ENCODE results near the gene DRC1. TPM values are rescaled to one million over a fixed set of nuclear protein-coding genes. Genes with fewer than 3 reads are reported as not detected.

Gene DRC1
- total and polyA plus RNA-seq, 5 donors from 2014 or later = not detected

DNA sequence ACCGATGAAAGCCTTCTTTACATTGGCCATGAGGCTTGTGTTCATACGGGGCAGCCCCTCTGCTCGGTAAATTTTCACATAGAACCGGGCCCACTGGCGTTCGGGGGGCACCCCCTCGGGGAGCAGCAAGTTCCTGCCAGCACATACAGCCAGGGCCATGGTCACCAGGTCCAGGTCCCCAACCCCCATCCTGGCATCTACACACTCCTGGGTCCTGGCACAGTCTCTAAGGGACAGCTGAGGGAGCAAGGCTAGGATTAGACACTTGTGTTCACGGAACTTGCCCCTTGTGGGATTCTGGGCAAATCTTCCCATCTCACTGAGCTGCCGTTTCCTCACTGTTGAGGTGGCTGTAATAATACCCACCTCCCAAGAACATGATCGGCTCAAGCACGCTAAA, 81.8 kb downstream of the DRC1 start:
- ATAC-seq (ENCODE audit: low read depth in 2 of 2) = no peak
- H3K4me3 ChIP-seq (ENCODE audit: low read depth, low read length) = no peak overlapping the region
- Mint-ChIP-seq H3K4me3 (no peak overlapping the region), H3K27me3 (no peaks in the 10 kb centered on the region), H3K4me1 (no peaks in the 10 kb centered on the region), H3K27ac (no peak overlapping the region), H3K36me3 (no peaks in the 10 kb centered on the region), H3K9me3 (peaks cover 0 to 2% (median 0%) of the 10 kb centered on the region in 7 donors)
- no peak for DNase-seq
- H3K9me3 ChIP-seq (ENCODE audit: control insufficient read depth in 2 of 2, low read length in 2 of 2) = no peaks in the 10 kb centered on the region
- no peaks in the 10 kb centered on the region for H3K4me1 ChIP-seq (ENCODE audit: control insufficient read depth, insufficient read depth, low read length, poor library complexity, severe bottlenecking)
- no peaks in the 10 kb centered on the region for H3K36me3 ChIP-seq (ENCODE audit: control insufficient read depth, insufficient read depth, low read length)
- H3K27ac ChIP-seq (ENCODE audit: insufficient read depth, low read length, poor library complexity, severe bottlenecking) = no peak overlapping the region
- H3K27me3 ChIP-seq (ENCODE audit: control insufficient read depth, insufficient read depth, low read length) = no peaks in the 10 kb centered on the region

DNA sequence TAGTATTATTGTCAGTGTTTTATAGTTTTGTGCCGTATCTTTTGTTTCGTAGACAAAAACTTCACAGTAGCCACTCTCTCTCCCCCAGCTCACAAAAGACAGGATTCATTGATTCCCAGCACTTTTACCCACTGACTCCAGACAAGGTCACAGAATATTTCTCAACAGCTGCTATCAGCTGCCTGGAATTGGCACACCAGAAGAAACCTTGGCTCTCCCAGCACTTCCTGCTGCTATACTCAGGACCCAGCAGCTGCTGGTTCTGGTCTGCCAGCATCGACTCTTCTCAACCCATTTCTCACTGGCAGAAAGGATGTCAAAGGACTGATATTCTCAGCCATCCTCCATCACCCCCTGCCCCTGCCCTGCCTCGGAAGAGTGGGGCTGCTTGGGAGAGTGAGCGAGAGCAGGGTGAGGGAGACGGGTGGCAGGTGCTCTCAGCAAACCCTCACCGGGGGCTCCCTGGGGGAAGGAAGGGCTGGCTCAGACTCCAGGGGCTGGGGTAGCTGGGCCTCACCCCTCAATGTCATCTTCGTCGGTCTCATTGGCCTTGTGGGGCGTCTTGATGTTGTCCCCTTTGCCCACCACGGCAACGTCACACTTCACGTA, 82.3 kb downstream of the DRC1 start:
- Histone ChIP-seq H3K27me3 (ENCODE audit: control insufficient read depth, insufficient read depth, low read length) (no peaks in the 10 kb centered on the region), H3K9me3 (ENCODE audit: control insufficient read depth in 2 of 2, low read length in 2 of 2) (no peaks in the 10 kb centered on the region), H3K36me3 (ENCODE audit: control insufficient read depth, insufficient read depth, low read length) (no peaks in the 10 kb centered on the region), H3K4me3 (ENCODE audit: low read depth, low read length) (no peak overlapping the region), H3K27ac (ENCODE audit: insufficient read depth, low read length, poor library complexity, severe bottlenecking) (no peak overlapping the region), H3K4me1 (ENCODE audit: control insufficient read depth, insufficient read depth, low read length, poor library complexity, severe bottlenecking) (no peaks in the 10 kb centered on the region)
- H3K27me3 Mint-ChIP-seq = no peaks in the 10 kb centered on the region
- no peaks in the 10 kb centered on the region for H3K4me1 Mint-ChIP-seq
- no peak overlapping the region for H3K27ac Mint-ChIP-seq
- no peak overlapping the region for H3K4me3 Mint-ChIP-seq
- H3K36me3 Mint-ChIP-seq = no peaks in the 10 kb centered on the region
- no peak for DNase-seq
- H3K9me3 Mint-ChIP-seq = peaks cover 0 to 2% (median 0%) of the 10 kb centered on the region in 7 donors
- ATAC-seq (ENCODE audit: low read depth in 2 of 2) = no peak

DNA sequence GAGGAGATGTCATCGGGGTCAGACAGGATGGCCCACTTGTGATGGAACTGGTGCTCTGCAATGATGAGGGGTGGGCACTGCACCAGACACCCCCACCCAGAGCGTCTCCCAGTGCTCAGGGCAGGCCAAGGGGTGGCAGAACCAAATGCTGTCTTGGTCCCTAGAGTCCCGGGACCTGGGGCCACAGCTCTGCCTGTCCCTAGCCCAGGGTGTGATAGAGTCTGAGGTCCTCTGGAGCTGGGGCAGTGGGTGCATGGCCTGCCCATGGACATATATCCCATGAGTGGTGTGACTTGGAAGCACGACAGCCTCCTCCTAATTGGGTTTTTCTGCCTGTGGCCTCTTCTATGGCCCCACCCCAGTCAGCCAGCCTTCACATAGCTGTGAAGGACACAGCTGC, 82.9 kb downstream of the DRC1 start:
- H3K4me1 Mint-ChIP-seq = no peaks in the 10 kb centered on the region
- H3K36me3 Mint-ChIP-seq = no peaks in the 10 kb centered on the region
- Histone ChIP-seq H3K4me1 (ENCODE audit: control insufficient read depth, insufficient read depth, low read length, poor library complexity, severe bottlenecking) (no peaks in the 10 kb centered on the region), H3K9me3 (ENCODE audit: control insufficient read depth in 2 of 2, low read length in 2 of 2) (no peaks in the 10 kb centered on the region), H3K27me3 (ENCODE audit: control insufficient read depth, insufficient read depth, low read length) (no peaks in the 10 kb centered on the region), H3K4me3 (ENCODE audit: low read depth, low read length) (no peak overlapping the region), H3K36me3 (ENCODE audit: control insufficient read depth, insufficient read depth, low read length) (no peaks in the 10 kb centered on the region), H3K27ac (ENCODE audit: insufficient read depth, low read length, poor library complexity, severe bottlenecking) (no peak overlapping the region)
- no peak overlapping the region for H3K27ac Mint-ChIP-seq
- ATAC-seq (ENCODE audit: low read depth in 2 of 2) = no peak
- H3K9me3 Mint-ChIP-seq = peaks cover 0 to 2% (median 0%) of the 10 kb centered on the region in 7 donors
- DNase-seq = no peak
- H3K27me3 Mint-ChIP-seq = no peaks in the 10 kb centered on the region
- H3K4me3 Mint-ChIP-seq = no peak overlapping the region

DNA sequence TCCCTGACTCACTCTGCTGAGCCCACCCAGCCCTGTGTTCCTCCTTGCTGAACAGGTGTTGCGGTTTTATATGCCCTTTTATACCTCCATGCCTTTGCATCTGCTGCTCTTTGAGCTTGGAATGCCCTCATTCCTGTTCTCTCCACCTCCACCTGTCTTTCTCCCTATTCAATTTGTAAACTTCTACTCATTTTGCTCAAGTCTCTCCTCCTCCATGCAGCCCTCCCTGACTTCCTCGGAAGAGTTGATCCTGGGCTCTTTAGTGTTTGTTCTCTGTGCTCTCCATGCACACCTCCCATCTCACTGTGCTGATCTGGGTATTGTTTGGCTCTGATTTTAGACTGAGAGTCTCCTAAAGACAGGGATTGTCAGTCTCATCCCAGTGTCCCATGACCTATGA, 83.4 kb downstream of the DRC1 start:
- H3K27me3 Mint-ChIP-seq = no peaks in the 10 kb centered on the region
- H3K27ac ChIP-seq (ENCODE audit: insufficient read depth, low read length, poor library complexity, severe bottlenecking) = no peak overlapping the region
- no peaks in the 10 kb centered on the region for H3K4me1 ChIP-seq (ENCODE audit: control insufficient read depth, insufficient read depth, low read length, poor library complexity, severe bottlenecking)
- peaks cover 0 to 2% (median 0%) of the 10 kb centered on the region in 7 donors for H3K9me3 Mint-ChIP-seq
- H3K9me3 ChIP-seq (ENCODE audit: control insufficient read depth in 2 of 2, low read length in 2 of 2) = no peaks in the 10 kb centered on the region
- DNase-seq (no peak), ATAC-seq (ENCODE audit: low read depth in 2 of 2) (no peak)
- H3K36me3 ChIP-seq (ENCODE audit: control insufficient read depth, insufficient read depth, low read length) = no peaks in the 10 kb centered on the region
- H3K4me3 ChIP-seq (ENCODE audit: low read depth, low read length) = no peak overlapping the region
- no peaks in the 10 kb centered on the region for H3K36me3 Mint-ChIP-seq
- no peak overlapping the region for H3K27ac Mint-ChIP-seq
- no peak overlapping the region for H3K4me3 Mint-ChIP-seq
- H3K27me3 ChIP-seq (ENCODE audit: control insufficient read depth, insufficient read depth, low read length) = no peaks in the 10 kb centered on the region
- no peaks in the 10 kb centered on the region for H3K4me1 Mint-ChIP-seq

DNA sequence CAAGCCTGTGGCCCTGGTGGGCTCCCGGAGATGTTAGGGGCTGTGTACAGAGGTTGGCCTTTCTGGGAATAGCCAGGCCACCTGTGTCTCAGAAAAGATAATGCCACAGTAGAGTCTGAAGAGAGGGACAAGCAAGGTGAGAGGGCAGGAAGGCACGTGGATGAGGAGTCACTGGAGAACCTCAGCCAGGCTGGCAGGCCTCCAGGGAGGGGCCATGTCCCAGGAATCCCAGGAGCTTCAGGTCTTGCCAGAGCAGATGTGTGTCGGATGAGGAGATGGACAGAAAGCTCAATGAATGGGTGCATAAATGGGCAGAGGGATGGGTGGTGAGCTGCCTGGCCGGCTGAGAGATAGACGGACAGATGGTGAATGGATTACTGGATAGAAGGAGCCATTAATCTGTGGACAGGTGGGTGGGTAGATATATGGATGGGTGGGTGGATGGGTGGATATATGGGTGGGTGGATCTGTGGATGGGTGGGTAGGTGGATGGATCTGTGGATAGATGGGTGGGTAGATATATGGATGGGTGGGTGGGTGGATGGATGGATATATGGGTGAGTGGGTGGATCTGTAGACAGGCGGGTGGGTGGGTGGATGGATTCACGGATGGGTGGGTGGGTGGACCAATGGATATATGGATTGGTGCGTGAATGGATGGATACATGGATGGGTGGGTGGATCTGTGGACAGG, 84.2 kb downstream of the DRC1 start:
- ATAC-seq (ENCODE audit: low read depth in 2 of 2) (no peak), DNase-seq (no peak)
- Mint-ChIP-seq H3K27me3 (no peaks in the 10 kb centered on the region), H3K9me3 (peaks cover 0 to 2% (median 0%) of the 10 kb centered on the region in 7 donors), H3K4me1 (no peaks in the 10 kb centered on the region), H3K27ac (no peak overlapping the region), H3K4me3 (no peak overlapping the region), H3K36me3 (no peaks in the 10 kb centered on the region)
- Histone ChIP-seq H3K4me1 (ENCODE audit: control insufficient read depth, insufficient read depth, low read length, poor library complexity, severe bottlenecking) (no peaks in the 10 kb centered on the region), H3K4me3 (ENCODE audit: low read depth, low read length) (no peak overlapping the region), H3K9me3 (ENCODE audit: control insufficient read depth in 2 of 2, low read length in 2 of 2) (no peaks in the 10 kb centered on the region), H3K27ac (ENCODE audit: insufficient read depth, low read length, poor library complexity, severe bottlenecking) (no peak overlapping the region), H3K36me3 (ENCODE audit: control insufficient read depth, insufficient read depth, low read length) (no peaks in the 10 kb centered on the region), H3K27me3 (ENCODE audit: control insufficient read depth, insufficient read depth, low read length) (no peaks in the 10 kb centered on the region)

DNA sequence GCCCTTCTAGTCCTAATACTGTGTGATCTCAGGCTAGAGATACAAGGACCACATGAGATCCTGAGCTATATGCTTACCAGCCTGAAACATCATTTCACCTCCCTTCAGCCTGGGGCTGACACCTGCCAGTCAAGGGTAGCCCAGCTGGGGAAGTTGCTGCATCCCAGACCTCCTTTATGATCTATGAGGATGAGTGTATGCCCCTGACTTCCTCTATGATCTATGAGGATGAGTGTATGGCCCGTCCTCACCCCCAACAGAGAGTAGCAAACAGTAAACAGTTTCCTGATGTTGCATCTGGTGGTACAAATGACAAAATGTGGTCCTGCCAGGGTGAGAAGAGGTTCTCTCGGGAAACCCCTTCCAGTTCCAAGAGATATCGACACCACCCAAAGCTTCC, 85.1 kb downstream of the DRC1 start:
- H3K9me3 ChIP-seq (ENCODE audit: control insufficient read depth in 2 of 2, low read length in 2 of 2) = no peaks in the 10 kb centered on the region
- H3K4me3 Mint-ChIP-seq = no peak overlapping the region
- H3K36me3 ChIP-seq (ENCODE audit: control insufficient read depth, insufficient read depth, low read length) = no peaks in the 10 kb centered on the region
- H3K36me3 Mint-ChIP-seq = no peaks in the 10 kb centered on the region
- ATAC-seq (ENCODE audit: low read depth in 2 of 2) (no peak), DNase-seq (no peak)
- H3K4me1 ChIP-seq (ENCODE audit: control insufficient read depth, insufficient read depth, low read length, poor library complexity, severe bottlenecking) = no peaks in the 10 kb centered on the region
- H3K27me3 Mint-ChIP-seq = no peaks in the 10 kb centered on the region
- H3K27ac ChIP-seq (ENCODE audit: insufficient read depth, low read length, poor library complexity, severe bottlenecking) = no peak overlapping the region
- no peaks in the 10 kb centered on the region for H3K4me1 Mint-ChIP-seq
- no peak overlapping the region for H3K4me3 ChIP-seq (ENCODE audit: low read depth, low read length)
- no peak overlapping the region for H3K27ac Mint-ChIP-seq
- H3K9me3 Mint-ChIP-seq = peaks cover 0 to 2% (median 0%) of the 10 kb centered on the region in 7 donors
- no peaks in the 10 kb centered on the region for H3K27me3 ChIP-seq (ENCODE audit: control insufficient read depth, insufficient read depth, low read length)

DNA sequence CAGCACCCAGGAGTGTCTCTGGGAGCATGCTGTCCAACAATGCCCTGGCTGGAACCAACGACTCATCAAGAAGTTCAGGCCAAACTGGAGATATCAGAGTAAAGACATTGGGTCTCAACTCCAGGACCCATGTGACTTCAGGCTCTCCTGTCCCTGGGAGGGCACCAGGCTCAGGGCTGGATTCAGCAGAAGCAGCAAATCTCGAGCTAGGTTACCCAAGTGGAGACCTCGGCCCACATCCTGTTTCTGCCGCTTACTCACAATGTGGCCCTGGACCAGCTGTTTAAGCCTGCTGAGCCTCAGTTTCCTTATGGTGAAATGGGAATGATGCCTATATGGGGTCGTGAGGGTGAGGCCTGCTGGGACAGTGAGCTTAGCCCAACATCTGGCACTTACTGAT, 85.5 kb downstream of the DRC1 start:
- H3K4me1 ChIP-seq (ENCODE audit: control insufficient read depth, insufficient read depth, low read length, poor library complexity, severe bottlenecking) = no peaks in the 10 kb centered on the region
- no peak overlapping the region for H3K27ac ChIP-seq (ENCODE audit: insufficient read depth, low read length, poor library complexity, severe bottlenecking)
- H3K36me3 ChIP-seq (ENCODE audit: control insufficient read depth, insufficient read depth, low read length) = no peaks in the 10 kb centered on the region
- no peak for DNase-seq
- Mint-ChIP-seq H3K27me3 (no peaks in the 10 kb centered on the region), H3K9me3 (peaks cover 0 to 2% (median 0%) of the 10 kb centered on the region in 7 donors), H3K36me3 (no peaks in the 10 kb centered on the region), H3K4me3 (no peak overlapping the region), H3K4me1 (no peaks in the 10 kb centered on the region), H3K27ac (no peak overlapping the region)
- ATAC-seq (ENCODE audit: low read depth in 2 of 2) = no peak
- no peaks in the 10 kb centered on the region for H3K9me3 ChIP-seq (ENCODE audit: control insufficient read depth in 2 of 2, low read length in 2 of 2)
- no peaks in the 10 kb centered on the region for H3K27me3 ChIP-seq (ENCODE audit: control insufficient read depth, insufficient read depth, low read length)
- no peak overlapping the region for H3K4me3 ChIP-seq (ENCODE audit: low read depth, low read length)
